WTC11 (cell line): ENCODE data around the gene CHD6. TPM values are rescaled to one million over a fixed set of nuclear protein-coding genes. Genes with fewer than 3 reads are reported as not detected.

Source experiments
- ATAC-seq: fragments of 200-7000 bp; cut with Tn5 transposase; 2 replicates; pipeline ENCODE4 v1.10.0; 2021; ENCODE audit warnings: mild to moderate bottlenecking, moderate library complexity
- CTCF ChIA-PET: fragments of 300-600 bp; sonication (Branson Sonifier 250); formaldehyde crosslinking; loops from one replicate; lab custom pipeline; 2021; ENCODE audit warnings: antibody characterized with exemption; lab: Charles Lee
- POLR2A ChIA-PET: fragments of 350-600 bp; sonication (Branson Sonifier 250); formaldehyde crosslinking; loops from one replicate; lab custom pipeline; 2021; ENCODE audit warnings: antibody characterized with exemption; lab: Charles Lee
- DNase-seq: peaks from one replicate; pipeline ENCODE4 v3.0.0; 2021; ENCODE audit warnings: low spot score
- H3K27ac Mint-ChIP-seq: 2 replicates; pipeline ENCODE4 v1.8.0; 2021; ENCODE audit warnings: mixed read lengths
- H3K27me3 Mint-ChIP-seq: 2 replicates; pipeline ENCODE4 v1.8.0; 2021; ENCODE audit warnings: low read depth, mild to moderate bottlenecking, moderate library complexity, mixed read lengths
- H3K36me3 Mint-ChIP-seq: 2 replicates; pipeline ENCODE4 v1.8.0; 2021; ENCODE audit warnings: mixed read lengths
- H3K4me1 Mint-ChIP-seq: 2 replicates; pipeline ENCODE4 v1.8.0; 2022; ENCODE audit warnings: mixed read lengths
- H3K4me3 Mint-ChIP-seq: 2 replicates; pipeline ENCODE4 v1.8.0; 2021; ENCODE audit warnings: mild to moderate bottlenecking, moderate library complexity, mixed read lengths
- H3K9me3 Mint-ChIP-seq: 2 replicates; pipeline ENCODE4 v1.8.0; 2021; ENCODE audit warnings: mixed read lengths
- ATF1 ChIP-seq: sonication (generic); formaldehyde crosslinking; IDR thresholded peaks from 2 replicates; pipeline ENCODE4 v1.8.1; 2023; ENCODE audit warnings: mild to moderate bottlenecking, moderate library complexity, missing genetic modification reagents
- CREB1 ChIP-seq: sonication (generic); formaldehyde crosslinking; IDR thresholded peaks from 2 replicates; pipeline ENCODE4 v1.8.0; 2023; ENCODE audit warnings: mild to moderate bottlenecking, missing genetic modification reagents
- EMX1 ChIP-seq: fragments of 250-450 bp; sonication (Bioruptor Pico); IDR thresholded peaks from 2 replicates; pipeline ENCODE4 v1.8.0; 2021; ENCODE audit warnings: mild to moderate bottlenecking
- HMGXB4 ChIP-seq: sonication (generic); formaldehyde crosslinking; IDR thresholded peaks from 2 replicates; pipeline ENCODE4 v1.8.1; 2023; ENCODE audit warnings: mild to moderate bottlenecking, moderate library complexity, missing genetic modification reagents
- KAT7 ChIP-seq: sonication (generic); formaldehyde crosslinking; IDR thresholded peaks from 2 replicates; pipeline ENCODE4 v1.8.1; 2023; ENCODE audit warnings: missing genetic modification reagents, mild to moderate bottlenecking, borderline replicate concordance
- NFE2L1 ChIP-seq: sonication (generic); formaldehyde crosslinking; IDR thresholded peaks from 2 replicates; pipeline ENCODE4 v1.8.1; 2023; ENCODE audit warnings: missing genetic modification reagents
- NR1H2 ChIP-seq: sonication (generic); formaldehyde crosslinking; IDR thresholded peaks from 2 replicates; pipeline ENCODE4 v1.9.0; 2021; ENCODE audit warnings: mild to moderate bottlenecking, moderate library complexity, missing genetic modification reagents
- OVOL2 ChIP-seq: fragments of 250-450 bp; sonication (Bioruptor Pico); IDR thresholded peaks from 2 replicates; pipeline ENCODE4 v1.9.0; 2021; ENCODE audit warnings: mild to moderate bottlenecking, borderline replicate concordance
- PREB ChIP-seq: sonication (generic); formaldehyde crosslinking; IDR thresholded peaks from 2 replicates; pipeline ENCODE4 v1.8.1; 2022; ENCODE audit warnings: mild to moderate bottlenecking, missing genetic modification reagents, moderate library complexity, borderline replicate concordance
- SOX15 ChIP-seq: fragments of 250-450 bp; sonication (Bioruptor Pico); IDR thresholded peaks from 2 replicates; pipeline ENCODE4 v1.9.0; 2021; ENCODE audit warnings: mild to moderate bottlenecking
- STAT6 ChIP-seq: sonication (generic); formaldehyde crosslinking; conservative IDR thresholded peaks from 2 replicates; pipeline ENCODE4 v1.8.1; 2023; ENCODE audit warnings: mild to moderate bottlenecking, low read depth, missing genetic modification reagents, moderate library complexity
- TCF7 ChIP-seq: sonication (generic); formaldehyde crosslinking; IDR thresholded peaks from 2 replicates; pipeline ENCODE4 v1.8.0; 2022; ENCODE audit warnings: mild to moderate bottlenecking, low read depth, missing genetic modification reagents, moderate library complexity
- TEAD1 ChIP-seq: sonication (generic); formaldehyde crosslinking; IDR thresholded peaks from 2 replicates; pipeline ENCODE4 v1.8.0; 2022; ENCODE audit warnings: mild to moderate bottlenecking, missing genetic modification reagents
- TP53 ChIP-seq: sonication (generic); formaldehyde crosslinking; IDR thresholded peaks from 2 replicates; pipeline ENCODE4 v1.8.1; 2023; ENCODE audit warnings: mild to moderate bottlenecking, missing genetic modification reagents
- USF2 ChIP-seq: sonication (generic); formaldehyde crosslinking; IDR thresholded peaks from 2 replicates; pipeline ENCODE4 v1.8.1; 2023; ENCODE audit warnings: mild to moderate bottlenecking, missing genetic modification reagents, moderate library complexity
- ZNF121 ChIP-seq: sonication (generic); formaldehyde crosslinking; IDR thresholded peaks from 2 replicates; pipeline ENCODE4 v1.8.0; 2023; ENCODE audit warnings: missing genetic modification reagents
- ZNF416 ChIP-seq: fragments of 250-450 bp; sonication (Bioruptor Pico); IDR thresholded peaks from 2 replicates; pipeline ENCODE4 v1.9.0; 2021; ENCODE audit warnings: mild to moderate bottlenecking, inconsistent platforms
- total RNA-seq: library from RNA; stranded (reverse); gene quantifications from 3 replicates; pipeline ENCODE4 v1.2.3, GENCODE V29; 2021
- TF ChIP-seq, protein P1 (sequence below): fragments of 250-450 bp; sonication (Bioruptor Pico); IDR thresholded peaks from 2 replicates; pipeline ENCODE4 v1.8.0; 2021; ENCODE audit warnings: mild to moderate bottlenecking
- TF ChIP-seq, protein P2 (sequence below): sonication (generic); formaldehyde crosslinking; IDR thresholded peaks from 2 replicates; pipeline ENCODE4 v1.8.0; 2022; ENCODE audit warnings: mild to moderate bottlenecking, missing genetic modification reagents
- TF ChIP-seq, protein P3 (sequence below): sonication (generic); formaldehyde crosslinking; IDR thresholded peaks from 2 replicates; pipeline ENCODE4 v1.8.0; 2022; ENCODE audit warnings: mild to moderate bottlenecking, missing genetic modification reagents
- TF ChIP-seq, protein P4 (sequence below): fragments of 250-450 bp; sonication (Bioruptor Pico); IDR thresholded peaks from 2 replicates; pipeline ENCODE4 v1.9.0; 2021; ENCODE audit warnings: moderate library complexity, mild to moderate bottlenecking, inconsistent platforms, borderline replicate concordance
- TF ChIP-seq, protein P5 (sequence below): sonication (generic); formaldehyde crosslinking; IDR thresholded peaks from 2 replicates; pipeline ENCODE4 v1.8.0; 2023; ENCODE audit warnings: missing genetic modification reagents

The CHD6 gene
- total RNA-seq, 1 experiment from 2014 or later = 52.1 TPM

DNA sequence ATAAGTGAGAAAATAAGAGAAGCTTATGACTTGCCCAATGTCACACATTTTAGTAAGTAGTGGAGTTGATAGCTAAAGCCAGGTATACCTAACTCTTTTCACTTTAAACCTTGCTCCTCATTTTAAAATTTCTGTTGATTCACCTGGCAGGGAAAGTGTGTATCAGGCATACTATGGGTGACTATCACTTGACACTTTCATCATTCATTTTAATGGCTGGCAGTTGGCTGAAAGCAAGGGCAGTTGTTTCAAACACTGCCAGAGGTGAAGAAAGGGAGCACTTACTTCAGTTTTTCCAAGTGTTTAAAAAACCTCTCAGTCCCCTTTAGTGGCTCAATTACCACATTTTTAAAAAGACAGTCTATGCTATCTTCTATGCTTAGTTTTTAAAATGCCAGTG lies 173.4 kb downstream of the CHD6 start (continued):
- TF ChIP-seq HMGXB4 (CRISPR knock-in tag) (no peak), USF2 (no peak), STAT6 (CRISPR knock-in tag) (no peak), SOX15 (CRISPR knock-in tag) (no peak), OVOL2 (CRISPR knock-in tag) (no peak)
- TF ChIP-seq, protein P1, sequence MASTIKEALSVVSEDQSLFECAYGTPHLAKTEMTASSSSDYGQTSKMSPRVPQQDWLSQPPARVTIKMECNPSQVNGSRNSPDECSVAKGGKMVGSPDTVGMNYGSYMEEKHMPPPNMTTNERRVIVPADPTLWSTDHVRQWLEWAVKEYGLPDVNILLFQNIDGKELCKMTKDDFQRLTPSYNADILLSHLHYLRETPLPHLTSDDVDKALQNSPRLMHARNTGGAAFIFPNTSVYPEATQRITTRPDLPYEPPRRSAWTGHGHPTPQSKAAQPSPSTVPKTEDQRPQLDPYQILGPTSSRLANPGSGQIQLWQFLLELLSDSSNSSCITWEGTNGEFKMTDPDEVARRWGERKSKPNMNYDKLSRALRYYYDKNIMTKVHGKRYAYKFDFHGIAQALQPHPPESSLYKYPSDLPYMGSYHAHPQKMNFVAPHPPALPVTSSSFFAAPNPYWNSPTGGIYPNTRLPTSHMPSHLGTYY = no peak

DNA sequence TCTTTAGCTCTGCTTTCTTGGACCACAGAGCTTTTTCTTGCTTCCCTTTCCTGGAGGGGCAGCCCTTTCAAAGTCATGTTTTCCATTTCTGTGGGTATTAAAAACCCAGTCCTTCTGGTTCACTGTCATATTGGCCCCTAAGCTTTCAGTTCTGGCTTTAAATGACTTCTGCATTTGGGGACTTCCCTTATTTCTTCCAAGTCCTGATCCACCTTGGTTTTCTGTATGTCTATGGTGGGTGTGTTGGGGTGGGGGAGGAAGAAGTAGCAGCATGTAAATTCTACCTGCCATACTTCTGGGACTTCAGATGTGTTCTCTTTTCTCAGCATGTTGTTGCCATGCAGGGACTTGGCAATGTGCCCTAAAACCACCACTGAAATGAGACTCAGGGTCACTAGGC lies 174.5 kb downstream of the CHD6 start:
- TF ChIP-seq TEAD1 (CRISPR knock-in tag) (no peak), ZNF121 (CRISPR knock-in tag) (no peak), TP53 (CRISPR knock-in tag) (no peak), NR1H2 (no peak)
- no peaks in the 10 kb centered on the region for H3K9me3 Mint-ChIP-seq
- no peaks in the 10 kb centered on the region for H3K27me3 Mint-ChIP-seq
- H3K36me3 Mint-ChIP-seq = peaks cover 81% of the 10 kb centered on the region
- ChIA-PET POLR2A (no interaction called here), CTCF (interaction anchor here (0.8 kb wide), 1 partner anchor 104 kb away, joined by 5 read pairs; no protein-coding TSS in a partner anchor)
- DNase-seq (no peak), ATAC-seq (no peak)
- H3K27ac Mint-ChIP-seq = no peak overlapping the region
- no peak overlapping the region for H3K4me3 Mint-ChIP-seq
- H3K4me1 Mint-ChIP-seq = no peaks in the 10 kb centered on the region

- Mint-ChIP-seq H3K9me3 (no peaks in the 10 kb centered on the region), H3K27me3 (no peaks in the 10 kb centered on the region), H3K27ac (no peak overlapping the region), H3K4me3 (no peak overlapping the region), H3K36me3 (peaks cover 74% of the 10 kb centered on the region), H3K4me1 (no peaks in the 10 kb centered on the region)
- DNase-seq (no peak), ATAC-seq (no peak)
- ChIA-PET CTCF (interaction anchor here (0.5 to 1.8 kb wide), 3 partner anchors 25 to 268 kb away, joined by 3 to 4 read pairs (median 3); no protein-coding TSS in a partner anchor), POLR2A (no interaction called here)
- TF ChIP-seq EMX1 (CRISPR knock-in tag) = no peak
- TF ChIP-seq OVOL2 (CRISPR knock-in tag) = no peak
- TF ChIP-seq KAT7 (CRISPR knock-in tag) = no peak
- TF ChIP-seq NFE2L1 = no peak
- no peak for TF ChIP-seq CREB1
- TF ChIP-seq, protein P2, sequence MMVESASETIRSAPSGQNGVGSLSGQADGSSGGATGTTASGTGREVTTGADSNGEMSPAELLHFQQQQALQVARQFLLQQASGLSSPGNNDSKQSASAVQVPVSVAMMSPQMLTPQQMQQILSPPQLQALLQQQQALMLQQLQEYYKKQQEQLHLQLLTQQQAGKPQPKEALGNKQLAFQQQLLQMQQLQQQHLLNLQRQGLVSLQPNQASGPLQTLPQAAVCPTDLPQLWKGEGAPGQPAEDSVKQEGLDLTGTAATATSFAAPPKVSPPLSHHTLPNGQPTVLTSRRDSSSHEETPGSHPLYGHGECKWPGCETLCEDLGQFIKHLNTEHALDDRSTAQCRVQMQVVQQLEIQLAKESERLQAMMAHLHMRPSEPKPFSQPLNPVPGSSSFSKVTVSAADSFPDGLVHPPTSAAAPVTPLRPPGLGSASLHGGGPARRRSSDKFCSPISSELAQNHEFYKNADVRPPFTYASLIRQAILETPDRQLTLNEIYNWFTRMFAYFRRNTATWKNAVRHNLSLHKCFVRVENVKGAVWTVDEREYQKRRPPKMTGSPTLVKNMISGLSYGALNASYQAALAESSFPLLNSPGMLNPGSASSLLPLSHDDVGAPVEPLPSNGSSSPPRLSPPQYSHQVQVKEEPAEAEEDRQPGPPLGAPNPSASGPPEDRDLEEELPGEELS (CRISPR knock-in tag) = no peak
- no peak for TF ChIP-seq USF2
- no peak for TF ChIP-seq ATF1 (CRISPR knock-in tag)
- TF ChIP-seq, protein P3, sequence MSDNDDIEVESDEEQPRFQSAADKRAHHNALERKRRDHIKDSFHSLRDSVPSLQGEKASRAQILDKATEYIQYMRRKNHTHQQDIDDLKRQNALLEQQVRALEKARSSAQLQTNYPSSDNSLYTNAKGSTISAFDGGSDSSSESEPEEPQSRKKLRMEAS (CRISPR knock-in tag) = no peak
- no peak for TF ChIP-seq TCF7 (CRISPR knock-in tag)
- TF ChIP-seq, protein P4, sequence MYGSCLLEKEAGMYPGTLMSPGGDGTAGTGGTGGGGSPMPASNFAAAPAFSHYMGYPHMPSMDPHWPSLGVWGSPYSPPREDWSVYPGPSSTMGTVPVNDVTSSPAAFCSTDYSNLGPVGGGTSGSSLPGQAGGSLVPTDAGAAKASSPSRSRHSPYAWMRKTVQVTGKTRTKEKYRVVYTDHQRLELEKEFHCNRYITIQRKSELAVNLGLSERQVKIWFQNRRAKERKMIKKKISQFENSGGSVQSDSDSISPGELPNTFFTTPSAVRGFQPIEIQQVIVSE (CRISPR knock-in tag) = no peak
- TF ChIP-seq, protein P5, sequence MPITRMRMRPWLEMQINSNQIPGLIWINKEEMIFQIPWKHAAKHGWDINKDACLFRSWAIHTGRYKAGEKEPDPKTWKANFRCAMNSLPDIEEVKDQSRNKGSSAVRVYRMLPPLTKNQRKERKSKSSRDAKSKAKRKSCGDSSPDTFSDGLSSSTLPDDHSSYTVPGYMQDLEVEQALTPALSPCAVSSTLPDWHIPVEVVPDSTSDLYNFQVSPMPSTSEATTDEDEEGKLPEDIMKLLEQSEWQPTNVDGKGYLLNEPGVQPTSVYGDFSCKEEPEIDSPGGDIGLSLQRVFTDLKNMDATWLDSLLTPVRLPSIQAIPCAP (CRISPR knock-in tag) = no peak
- TF ChIP-seq ZNF416 (CRISPR knock-in tag) = no peak
- TF ChIP-seq PREB (CRISPR knock-in tag) = no peak
Measured at GRCh38 chr20:41440882-41441281, 177.3 kb downstream of the CHD6 start.
